Stimulated activated CD4-positive, alpha-beta T cell treated with anti-CD3 and anti-CD28 coated beads, Interleukin-4, amount 100 ng/mL, for 24 hours (primary cell): Measurements from ENCODE around the gene KCNH5.

Experiments
- DNase-seq: peaks from one replicate; pipeline ENCODE4 v3.0.0-alpha.2; 2020

KCNH5 gene

GRCh38 chr14:62667421-62667914 is 377.8 kb downstream of the KCNH5 start:
- no peak for DNase-seq

- DNase-seq = no peak
These were observed 380.0 kb downstream of the KCNH5 start for GRCh38 chr14:62665286-62665685.

GRCh38 chr14:62663456-62663821 is 381.8 kb downstream of the KCNH5 start:
- DNase-seq = no peak

GRCh38 chr14:62662811-62663455 is 382.3 kb downstream of the KCNH5 start:
- no peak for DNase-seq

GRCh38 chr14:62661818-62662217 is 383.4 kb downstream of the KCNH5 start:
- DNase-seq = no peak

GRCh38 chr14:62658631-62659030 is 386.6 kb downstream of the KCNH5 start:
- no peak for DNase-seq

GRCh38 chr14:62657376-62657775 is 387.9 kb downstream of the KCNH5 start:
- no peak for DNase-seq

- no peak for DNase-seq
These were observed 390.1 kb downstream of the KCNH5 start for GRCh38 chr14:62655166-62655565.

- DNase-seq = no peak
These were observed 390.6 kb downstream of the KCNH5 start for GRCh38 chr14:62654641-62655040.
